ENCODE data around the gene CRIP3. TPM values are rescaled to one million over a fixed set of nuclear protein-coding genes. Genes with fewer than 3 reads are reported as not detected.

Gene CRIP3
- total and polyA plus RNA-seq, 2 of the 13 experiments (the other 11 are each of a cell fraction or from before 2014, with no cell fraction given): 6.3 to 9.3 TPM

GRCh38 chr6:43286980-43287716 lies 21.5 kb downstream of the CRIP3 start (continued):
- no peak for TF ChIP-seq MIER3 (CRISPR knock-in tag; IDR thresholded peaks at IDR 0.05; ENCODE audit: borderline replicate concordance)
- no peak for TF ChIP-seq ZNF580 (CRISPR knock-in tag; IDR thresholded peaks at IDR 0.05; ENCODE audit: borderline replicate concordance, low read depth)
- no peak for TF ChIP-seq PHF5A (CRISPR knock-in tag; IDR thresholded peaks at IDR 0.05; ENCODE audit: low read depth, unreplicated experiment)
- no peak for TF ChIP-seq ARID4A (CRISPR knock-in tag; IDR thresholded peaks at IDR 0.05; ENCODE audit: borderline replicate concordance)
- TF ChIP-seq FOXM1 (CRISPR knock-in tag; IDR thresholded peaks at IDR 0.05): no peak
- TF ChIP-seq ZNF276 (CRISPR knock-in tag; IDR thresholded peaks at IDR 0.05; ENCODE audit: low read depth): no peak
- no peak for TF ChIP-seq ZUFSP (CRISPR knock-in tag; IDR thresholded peaks at IDR 0.05; ENCODE audit: borderline replicate concordance)
- TF ChIP-seq ZBTB44 (CRISPR knock-in tag; IDR thresholded peaks at IDR 0.05): no peak
- no peak for TF ChIP-seq ZNF512 (CRISPR knock-in tag; IDR thresholded peaks at IDR 0.05)
- no peak for TF ChIP-seq HNF1A (IDR thresholded peaks at IDR 0.05; ENCODE audit: low read depth)
- peak; percentile 37; the same call in 1 of the 2 replicates for TF ChIP-seq HNF1A (CRISPR knock-in tag; IDR thresholded peaks at IDR 0.05; ENCODE audit: borderline replicate concordance)
